Measurements from ENCODE around the gene CPPED1.
"Not testable (repeated sequence)": the region's sequence is repeated elsewhere in the genome, so short reads cannot be mapped to it uniquely, and the experiment has no call there.

CPPED1 gene

GRCh38 chr16:12802661-12803060, 1.0 kb downstream of the CPPED1 start:
- DNase-seq (ENCODE audit: low read depth in 1 of 2, low spot score in 1 of 2), result no peak

GRCh38 chr16:12802048-12802447, 1.6 kb downstream of the CPPED1 start:
- no peak for DNase-seq (ENCODE audit: low read depth in 1 of 2, low spot score in 1 of 2)

DNA sequence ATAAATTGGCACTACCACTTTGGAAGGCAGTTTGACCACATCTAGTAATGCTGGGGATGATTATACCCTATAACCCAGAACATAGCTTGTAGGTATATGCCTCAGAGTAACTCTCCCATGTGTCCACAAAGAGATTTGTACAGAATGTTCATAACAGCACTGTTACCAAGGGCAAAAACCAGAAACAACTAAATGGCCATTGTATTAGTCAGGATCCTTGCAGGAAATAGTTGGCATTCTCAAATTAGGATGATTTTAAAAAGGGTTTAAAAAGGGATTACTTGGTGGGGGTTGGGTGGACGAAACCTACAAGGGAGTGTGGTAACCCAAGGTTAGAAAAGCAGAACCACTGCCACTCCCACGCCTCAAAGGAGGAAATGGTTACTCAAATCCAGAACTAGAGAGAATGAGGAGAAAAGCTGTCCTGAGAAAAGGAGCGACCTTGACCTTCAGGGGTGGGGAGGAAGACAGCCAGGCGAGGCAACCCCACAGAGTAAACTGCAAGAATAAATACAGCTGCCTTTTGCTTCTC, 2.1 kb downstream of the CPPED1 start:
- no peak for DNase-seq (ENCODE audit: low read depth in 1 of 2, low spot score in 1 of 2)

GRCh38 chr16:12800817-12801216, 2.9 kb downstream of the CPPED1 start:
- DNase-seq (ENCODE audit: low read depth in 1 of 2, low spot score in 1 of 2), result no peak

DNA sequence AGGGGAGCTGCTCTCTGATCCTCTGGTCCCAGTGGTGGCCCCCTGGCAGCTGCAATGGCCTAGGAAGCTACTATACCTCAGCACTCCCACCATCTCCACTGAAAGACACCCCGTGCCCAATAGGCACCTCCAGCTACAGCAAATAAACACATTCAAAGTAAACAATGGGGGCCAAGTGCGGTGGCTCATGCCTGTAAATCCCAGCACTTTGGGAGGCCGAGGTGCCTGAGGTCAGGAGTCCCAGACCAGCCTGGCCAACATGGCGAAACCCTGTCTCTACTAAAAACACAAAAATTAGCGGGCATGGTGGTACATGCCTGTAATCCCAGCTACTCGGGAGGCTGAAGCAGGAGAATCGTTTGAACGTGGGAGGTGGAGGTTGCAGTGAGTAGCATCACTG, 3.7 kb downstream of the CPPED1 start:
- not testable (repeated sequence) for DNase-seq (ENCODE audit: low read depth in 1 of 2, low spot score in 1 of 2)

- DNase-seq (ENCODE audit: low read depth in 1 of 2, low spot score in 1 of 2), result no peak
Measured at GRCh38 chr16:12798846-12799245, 4.8 kb downstream of the CPPED1 start.

GRCh38 chr16:12798171-12798570, 5.5 kb downstream of the CPPED1 start:
- DNase-seq (ENCODE audit: low read depth in 1 of 2, low spot score in 1 of 2), result no peak

GRCh38 chr16:12796498-12796897, 7.2 kb downstream of the CPPED1 start:
- DNase-seq (ENCODE audit: low read depth in 1 of 2, low spot score in 1 of 2), result no peak

DNA sequence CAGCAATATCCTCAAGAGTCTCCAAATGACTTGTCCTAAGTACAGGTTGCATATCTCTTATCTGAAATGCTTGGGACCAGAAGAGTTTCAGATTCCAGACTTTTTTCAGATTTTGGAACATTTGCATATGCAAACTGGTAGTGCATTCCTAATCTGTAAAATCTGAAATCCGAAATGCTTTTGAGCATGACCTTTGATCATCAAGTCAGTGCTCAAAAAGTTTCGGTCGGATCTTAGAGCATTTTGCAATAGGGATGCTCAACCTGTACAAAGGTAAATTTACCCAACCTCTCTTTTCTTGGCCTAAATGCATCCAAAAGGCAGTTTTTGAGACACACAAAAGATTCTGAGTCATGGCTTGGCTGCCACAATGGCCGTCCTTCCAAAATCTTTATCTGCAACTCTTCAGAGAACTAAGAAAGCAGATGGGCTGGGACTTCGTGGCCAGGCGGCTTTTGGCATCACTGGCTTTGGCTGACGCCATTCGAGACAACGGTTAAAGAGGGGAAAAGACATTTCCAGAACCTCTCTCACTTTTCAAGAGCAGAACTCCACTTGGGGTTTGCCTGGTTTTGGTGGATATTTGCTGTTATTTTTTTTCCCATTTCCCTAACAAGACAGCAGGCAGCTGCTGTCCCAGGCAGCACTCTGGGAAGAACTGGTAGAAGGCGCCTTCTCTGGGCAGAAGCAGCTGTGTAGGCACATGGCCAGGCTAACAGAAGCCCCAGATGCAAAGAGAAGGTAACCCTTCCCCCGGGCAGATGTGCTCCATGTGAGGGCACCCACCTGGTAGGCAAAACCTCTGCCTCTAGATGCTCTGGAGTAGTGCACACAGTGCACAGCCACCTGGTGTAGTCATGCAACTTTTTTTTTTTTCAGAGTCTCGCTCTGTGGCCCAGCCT, 8.9 kb downstream of the CPPED1 start:
- no peak for DNase-seq (ENCODE audit: low read depth in 1 of 2, low spot score in 1 of 2)

DNA sequence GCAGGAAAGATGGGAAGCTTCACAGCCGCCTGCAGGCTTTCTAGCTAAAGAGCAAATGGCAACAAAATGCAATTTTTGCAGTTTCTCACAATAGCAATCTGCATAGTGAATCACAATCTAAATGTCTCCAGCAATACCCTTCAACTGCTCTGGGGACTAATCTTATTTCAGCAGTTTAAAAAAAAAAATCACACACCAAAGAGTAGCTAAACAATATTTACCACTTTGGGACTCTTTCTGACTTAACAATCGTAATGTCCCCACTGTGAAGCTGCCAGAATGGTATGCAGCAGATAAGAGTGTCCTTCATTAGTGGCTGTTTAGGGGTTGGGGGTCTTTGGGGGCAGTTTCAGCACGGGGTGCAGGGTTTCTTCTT, 9.8 kb downstream of the CPPED1 start:
- DNase-seq (ENCODE audit: low read depth in 1 of 2, low spot score in 1 of 2), result no peak

GRCh38 chr16:12793120-12793864, 10.4 kb downstream of the CPPED1 start:
- no peak for DNase-seq (ENCODE audit: low read depth in 1 of 2, low spot score in 1 of 2)

- DNase-seq (ENCODE audit: low read depth in 1 of 2, low spot score in 1 of 2), result not testable (repeated sequence)
Measured at GRCh38 chr16:12792528-12792927, 11.2 kb downstream of the CPPED1 start.

- no peak for DNase-seq (ENCODE audit: low read depth in 1 of 2, low spot score in 1 of 2)
Measured at GRCh38 chr16:12791340-12791739, 12.3 kb downstream of the CPPED1 start.

GRCh38 chr16:12788758-12789157, 14.9 kb downstream of the CPPED1 start:
- DNase-seq (ENCODE audit: low read depth in 1 of 2, low spot score in 1 of 2), result no peak

GRCh38 chr16:12786081-12786480, 17.6 kb downstream of the CPPED1 start:
- no peak for DNase-seq (ENCODE audit: low read depth in 1 of 2, low spot score in 1 of 2)

GRCh38 chr16:12784076-12784475, 19.6 kb downstream of the CPPED1 start:
- DNase-seq (ENCODE audit: low read depth in 1 of 2, low spot score in 1 of 2), result no peak

- no peak for DNase-seq (ENCODE audit: low read depth in 1 of 2, low spot score in 1 of 2)
Measured at GRCh38 chr16:12781777-12782176, 21.9 kb downstream of the CPPED1 start.

DNA sequence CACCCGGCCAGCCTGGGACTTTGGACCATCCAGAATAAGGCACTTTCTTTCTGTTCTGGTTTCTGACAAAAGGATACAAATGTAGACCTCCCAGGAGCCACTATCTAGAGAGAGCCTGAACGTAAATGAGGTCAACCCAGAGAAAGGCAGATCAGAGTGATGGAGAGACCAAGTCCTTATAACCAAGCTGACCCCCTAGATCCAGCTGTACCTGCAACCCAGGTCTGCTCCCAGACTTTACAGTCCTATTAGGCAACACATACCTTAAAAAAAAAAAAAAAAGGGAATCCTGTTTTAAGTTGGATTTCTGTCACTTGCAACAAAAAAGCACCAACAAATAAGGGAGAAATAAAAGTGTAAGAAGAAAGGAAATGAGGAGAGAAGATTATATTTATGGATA, 23.2 kb downstream of the CPPED1 start:
- no peak for DNase-seq (ENCODE audit: low read depth in 1 of 2, low spot score in 1 of 2)

GRCh38 chr16:12778726-12779125, 25.0 kb downstream of the CPPED1 start:
- DNase-seq (ENCODE audit: low read depth in 1 of 2, low spot score in 1 of 2), result no peak

DNA sequence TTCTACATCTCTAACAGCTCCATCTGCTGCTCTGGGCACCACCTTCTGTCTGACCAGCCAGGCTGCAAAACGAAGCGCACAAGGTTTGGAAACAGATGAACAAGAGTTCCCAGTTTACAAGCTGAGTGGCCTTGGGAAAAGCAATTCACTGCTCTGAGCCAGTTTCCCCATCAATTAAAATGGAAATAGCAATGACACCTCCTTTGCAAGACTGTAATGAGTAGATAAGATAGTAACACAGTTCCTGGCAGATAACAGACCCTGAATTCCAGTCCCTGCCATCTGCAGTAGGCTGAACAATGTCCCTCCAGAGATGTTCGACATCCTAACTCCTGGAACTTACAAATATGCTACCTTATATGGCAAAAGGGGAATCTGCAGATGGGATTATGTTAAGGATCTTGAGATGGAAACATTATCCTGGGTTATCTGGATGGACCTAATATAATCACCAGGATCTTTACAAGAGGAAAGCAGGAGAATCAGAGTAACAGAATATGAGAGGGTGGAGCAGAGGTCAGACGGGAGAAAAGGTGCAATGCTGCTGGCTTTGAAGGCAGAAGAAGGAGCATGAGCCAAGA, 27.9 kb downstream of the CPPED1 start:
- no peak for DNase-seq (ENCODE audit: low read depth in 1 of 2, low spot score in 1 of 2)

GRCh38 chr16:12773221-12773620, 30.5 kb downstream of the CPPED1 start:
- no peak for DNase-seq (ENCODE audit: low read depth in 1 of 2, low spot score in 1 of 2)

DNA sequence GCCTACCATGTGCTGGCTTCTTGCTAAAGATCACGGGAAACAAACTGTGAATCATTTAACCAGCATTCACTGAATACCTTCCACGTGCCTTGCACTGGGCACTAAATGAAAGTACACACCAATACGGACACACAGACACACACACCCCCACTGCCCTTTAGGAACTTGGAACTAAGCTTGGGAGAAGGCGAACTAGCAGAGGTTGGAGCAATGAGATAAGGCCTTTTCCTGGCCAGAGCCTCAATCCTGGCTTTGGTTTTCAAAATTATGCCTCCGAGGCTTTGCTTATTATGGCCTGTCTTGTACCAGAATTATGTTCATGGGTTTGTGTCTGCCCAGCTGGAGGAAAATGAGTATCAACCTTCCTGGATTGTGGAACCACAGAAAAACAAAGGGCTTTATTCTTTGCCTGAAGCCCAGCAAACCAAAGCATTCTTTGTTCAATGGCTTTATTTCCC, 32.3 kb downstream of the CPPED1 start:
- no peak for DNase-seq (ENCODE audit: low read depth in 1 of 2, low spot score in 1 of 2)

All from stimulated activated CD4-positive, alpha-beta T cell treated with anti-CD3 and anti-CD28 coated beads, Interleukin-15, amount 100 ng/mL, for 1 hour (primary cell).